ENCODE data around the gene RASSF5.

RASSF5 gene

GRCh38 chr1:206464456-206464964 is 42.8 kb upstream of the RASSF5 start:
- no peaks in the 10 kb centered on the region for H3K9me3 ChIP-seq (ENCODE audit: insufficient read depth, low read length)
- peaks cover 7% of the 10 kb centered on the region for H3K27me3 ChIP-seq (ENCODE audit: insufficient read depth, insufficient read length)
- H3K4me1 ChIP-seq (ENCODE audit: insufficient read depth, insufficient read length) = peaks cover 5% of the 10 kb centered on the region
- no peak overlapping the region for H3K9ac ChIP-seq (ENCODE audit: insufficient read length, low read depth)
- H3K36me3 ChIP-seq (ENCODE audit: insufficient read depth, insufficient read length, low read length) = peaks cover 41% of the 10 kb centered on the region
- no peak overlapping the region for H3K4me3 ChIP-seq (ENCODE audit: insufficient read length, low read depth)
- DNase-seq (ENCODE audit: low read depth, low spot score) = no peak
- TF ChIP-seq YY1 (IDR thresholded peaks at IDR 0.05; ENCODE audit: insufficient read depth, insufficient read length) (no peak), SUZ12 (IDR thresholded peaks at IDR 0.05; ENCODE audit: extremely low read depth, insufficient read depth, insufficient read length) (no peak), ZNF274 (IDR thresholded peaks at IDR 0.05; ENCODE audit: low read depth, low read length) (no peak)

- TF ChIP-seq SUZ12 (IDR thresholded peaks at IDR 0.05; ENCODE audit: extremely low read depth, insufficient read depth, insufficient read length) (no peak), YY1 (IDR thresholded peaks at IDR 0.05; ENCODE audit: insufficient read depth, insufficient read length) (no peak), ZNF274 (IDR thresholded peaks at IDR 0.05; ENCODE audit: low read depth, low read length) (no peak)
- H3K4me3 ChIP-seq (ENCODE audit: insufficient read length, low read depth) = no peak overlapping the region
- no peaks in the 10 kb centered on the region for H3K9me3 ChIP-seq (ENCODE audit: insufficient read depth, low read length)
- no peak overlapping the region for H3K9ac ChIP-seq (ENCODE audit: insufficient read length, low read depth)
- peaks cover 9% of the 10 kb centered on the region for H3K4me1 ChIP-seq (ENCODE audit: insufficient read depth, insufficient read length)
- H3K27me3 ChIP-seq (ENCODE audit: insufficient read depth, insufficient read length) = peaks cover 7% of the 10 kb centered on the region
- no peak for DNase-seq (ENCODE audit: low read depth, low spot score)
- H3K36me3 ChIP-seq (ENCODE audit: insufficient read depth, insufficient read length, low read length) = peaks cover 31% of the 10 kb centered on the region
Observed at GRCh38 chr1:206465951-206466350, 41.4 kb upstream of the RASSF5 start.

- Histone ChIP-seq H3K27me3 (ENCODE audit: insufficient read depth, insufficient read length) (peaks cover 7% of the 10 kb centered on the region), H3K9ac (ENCODE audit: insufficient read length, low read depth) (no peak overlapping the region), H3K9me3 (ENCODE audit: insufficient read depth, low read length) (no peaks in the 10 kb centered on the region), H3K4me3 (ENCODE audit: insufficient read length, low read depth) (no peak overlapping the region), H3K4me1 (ENCODE audit: insufficient read depth, insufficient read length) (peaks cover 14% of the 10 kb centered on the region), H3K36me3 (ENCODE audit: insufficient read depth, insufficient read length, low read length) (peaks cover 23% of the 10 kb centered on the region)
- no peak for DNase-seq (ENCODE audit: low read depth, low spot score)
- TF ChIP-seq SUZ12 (IDR thresholded peaks at IDR 0.05; ENCODE audit: extremely low read depth, insufficient read depth, insufficient read length) (no peak), YY1 (IDR thresholded peaks at IDR 0.05; ENCODE audit: insufficient read depth, insufficient read length) (no peak), ZNF274 (IDR thresholded peaks at IDR 0.05; ENCODE audit: low read depth, low read length) (no peak)
Observed at GRCh38 chr1:206466840-206467649, 40.3 kb upstream of the RASSF5 start.

GRCh38 chr1:206467915-206468314 is 39.4 kb upstream of the RASSF5 start:
- peaks cover 22% of the 10 kb centered on the region for H3K4me1 ChIP-seq (ENCODE audit: insufficient read depth, insufficient read length)
- no peak for DNase-seq (ENCODE audit: low read depth, low spot score)

GRCh38 chr1:206468571-206468970 is 38.8 kb upstream of the RASSF5 start:
- Histone ChIP-seq H3K9me3 (ENCODE audit: insufficient read depth, low read length) (no peaks in the 10 kb centered on the region), H3K4me3 (ENCODE audit: insufficient read length, low read depth) (no peak overlapping the region), H3K4me1 (ENCODE audit: insufficient read depth, insufficient read length) (peaks cover 26% of the 10 kb centered on the region), H3K9ac (ENCODE audit: insufficient read length, low read depth) (no peak overlapping the region), H3K27me3 (ENCODE audit: insufficient read depth, insufficient read length) (peaks cover 7% of the 10 kb centered on the region), H3K36me3 (ENCODE audit: insufficient read depth, insufficient read length, low read length) (peaks cover 16% of the 10 kb centered on the region)
- TF ChIP-seq ZNF274 (IDR thresholded peaks at IDR 0.05; ENCODE audit: low read depth, low read length) (no peak), SUZ12 (IDR thresholded peaks at IDR 0.05; ENCODE audit: extremely low read depth, insufficient read depth, insufficient read length) (no peak), YY1 (IDR thresholded peaks at IDR 0.05; ENCODE audit: insufficient read depth, insufficient read length) (no peak)
- DNase-seq (ENCODE audit: low read depth, low spot score) = no peak

More at GRCh38 chr1:206467915-206468314, 39.4 kb upstream of the RASSF5 start:
- TF ChIP-seq YY1 (IDR thresholded peaks at IDR 0.05; ENCODE audit: insufficient read depth, insufficient read length) (no peak), SUZ12 (IDR thresholded peaks at IDR 0.05; ENCODE audit: extremely low read depth, insufficient read depth, insufficient read length) (no peak), ZNF274 (IDR thresholded peaks at IDR 0.05; ENCODE audit: low read depth, low read length) (no peak)
- no peak overlapping the region for H3K4me3 ChIP-seq (ENCODE audit: insufficient read length, low read depth)
- H3K36me3 ChIP-seq (ENCODE audit: insufficient read depth, insufficient read length, low read length) = peaks cover 16% of the 10 kb centered on the region
- H3K9ac ChIP-seq (ENCODE audit: insufficient read length, low read depth) = no peak overlapping the region
- peaks cover 7% of the 10 kb centered on the region for H3K27me3 ChIP-seq (ENCODE audit: insufficient read depth, insufficient read length)
- no peaks in the 10 kb centered on the region for H3K9me3 ChIP-seq (ENCODE audit: insufficient read depth, low read length)

- Histone ChIP-seq H3K4me1 (ENCODE audit: insufficient read depth, insufficient read length) (peaks cover 26% of the 10 kb centered on the region), H3K27me3 (ENCODE audit: insufficient read depth, insufficient read length) (peaks cover 7% of the 10 kb centered on the region), H3K4me3 (ENCODE audit: insufficient read length, low read depth) (peak overlapping the region; percentile 77), H3K36me3 (ENCODE audit: insufficient read depth, insufficient read length, low read length) (peaks cover 14% of the 10 kb centered on the region), H3K9me3 (ENCODE audit: insufficient read depth, low read length) (no peaks in the 10 kb centered on the region), H3K9ac (ENCODE audit: insufficient read length, low read depth) (peak overlapping the region; percentile 46)
- DNase-seq (ENCODE audit: low read depth, low spot score) = no peak
- TF ChIP-seq ZNF274 (IDR thresholded peaks at IDR 0.05; ENCODE audit: low read depth, low read length) = no peak
- TF ChIP-seq YY1 (IDR thresholded peaks at IDR 0.05; ENCODE audit: insufficient read depth, insufficient read length) = no peak
- no peak for TF ChIP-seq SUZ12 (IDR thresholded peaks at IDR 0.05; ENCODE audit: extremely low read depth, insufficient read depth, insufficient read length)
Observed at GRCh38 chr1:206469411-206469932, 37.9 kb upstream of the RASSF5 start.
